GM19397 (cell line): ENCODE measurements around the gene FAM174C.

Source experiments
- ATAC-seq: cut with Tn5 transposase; IDR thresholded peaks from one replicate; pipeline ENCODE4 v1.9.1; 2021; ENCODE audit warnings: mild to moderate bottlenecking, moderate library complexity; ENCODE audit not compliant: unreplicated experiment

FAM174C gene

GRCh38 chr19:1284979-1285736, 9.8 kb downstream of the FAM174C start:
- ATAC-seq, result no peak

- ATAC-seq, result no peak
Measured at GRCh38 chr19:1285737-1286360, 10.5 kb downstream of the FAM174C start, which contains the start of gene EFNA2. Gene EFNA2 (plus strand): TSS chr19:1285873. CDS start chr19:1286169, 296 bp downstream.

GRCh38 chr19:1286487-1287353, 11.4 kb downstream of the FAM174C start:
- no peak for ATAC-seq

GRCh38 chr19:1287354-1288225, 12.3 kb downstream of the FAM174C start:
- ATAC-seq, result no peak

- no peak for ATAC-seq
Measured at GRCh38 chr19:1288226-1288612, 12.9 kb downstream of the FAM174C start.

GRCh38 chr19:1288833-1289685, 13.7 kb downstream of the FAM174C start:
- ATAC-seq, result no peak

GRCh38 chr19:1289686-1290025, 14.3 kb downstream of the FAM174C start:
- ATAC-seq, result no peak

- ATAC-seq, result no peak
Measured at GRCh38 chr19:1290196-1290702, 14.9 kb downstream of the FAM174C start.

- no peak for ATAC-seq
Measured at GRCh38 chr19:1290703-1291651, 15.6 kb downstream of the FAM174C start.

- ATAC-seq, result no peak
Measured at GRCh38 chr19:1291761-1292418, 16.6 kb downstream of the FAM174C start.

- no peak for ATAC-seq
Measured at GRCh38 chr19:1292419-1293151, 17.3 kb downstream of the FAM174C start.

- no peak for ATAC-seq
Measured at GRCh38 chr19:1293782-1294604, 18.7 kb downstream of the FAM174C start.

- ATAC-seq, result no peak
Measured at GRCh38 chr19:1294688-1295087, 19.4 kb downstream of the FAM174C start.

GRCh38 chr19:1295169-1296012, 20.1 kb downstream of the FAM174C start:
- ATAC-seq, result no peak

GRCh38 chr19:1296078-1296477, 20.7 kb downstream of the FAM174C start:
- ATAC-seq, result no peak
